Vagina (tissue), 2 donors: ENCODE data around the gene ARID4B. TPM values are rescaled to one million over a fixed set of nuclear protein-coding genes. Genes with fewer than 3 reads are reported as not detected.

ENCODE experiments used
- DNase-seq, 2 donors: peaks; one replicate each; pipeline ENCODE4 v3.0.0-alpha.2; 2017; ENCODE audit errors: extremely low spot score in 2 of 2
- H3K27ac ChIP-seq: fragments of 200-600 bp; sonication (generic); one replicate; pipeline ENCODE4 v1.5.1; 2019
- H3K27me3 ChIP-seq: fragments of 200-600 bp; sonication (generic); one replicate; pipeline ENCODE4 v1.5.1; 2019
- H3K36me3 ChIP-seq, 2 donors: fragments of 200-600 bp; sonication (generic); one replicate each; pipeline ENCODE4 v1.5.1; 2017 to 2019
- H3K4me1 ChIP-seq: fragments of 200-600 bp; sonication (generic); one replicate; pipeline ENCODE4 v1.5.1; 2019
- H3K4me3 ChIP-seq, 2 donors: fragments of 200-600 bp; sonication (generic); 1 replicate in 1 of 2; 2 replicates in 1 of 2; pipeline ENCODE4 v1.5.1; 2016 to 2019
- H3K9me3 ChIP-seq: fragments of 200-600 bp; sonication (generic); one replicate; pipeline ENCODE4 v1.5.1; 2019
- POLR2A ChIP-seq, 2 donors: fragments of 450-650 bp; IDR thresholded peaks; one replicate each; pipeline ENCODE4 v1.6.1; 2017; ENCODE audit warnings: antibody characterized with exemption in 2 of 2, mild to moderate bottlenecking in 2 of 2, moderate library complexity in 2 of 2
- POLR2AphosphoS5 ChIP-seq, 2 donors: sonication (generic); formaldehyde crosslinking; IDR thresholded peaks; one replicate each; pipeline ENCODE4 v1.9.0; 2017; ENCODE audit warnings: antibody characterized with exemption in 2 of 2, mild to moderate bottlenecking in 2 of 2, low read depth in 1 of 2; ENCODE audit not compliant: insufficient read depth in 1 of 2
- intact Hi-C: fragments of 100-400 bp; cut with DNase I; formaldehyde crosslinking; loops from one replicate; pipeline ENCODE4 v1.15.1; 2023
- total RNA-seq: library from RNA; depleted of rRNA; stranded (reverse); fragments of >200 nt; gene quantifications from one replicate; pipeline ENCODE4 v1.2.3, GENCODE V29; 2016
- TF ChIP-seq, protein P1 (sequence below), 3 experiments: fragments of 450-650 bp in 2 of 3; fragments of 200-600 bp in 1 of 3; sonication (generic) in 1 of 3; IDR thresholded peaks; one replicate each; pipeline ENCODE4 v1.5.1; 2017 to 2019; ENCODE audit warnings: antibody characterized with exemption in 3 of 3, mild to moderate bottlenecking in 2 of 3, moderate library complexity in 2 of 3

ARID4B gene
- total RNA-seq, 1 donor from 2014 or later, result 35.6 TPM

DNA sequence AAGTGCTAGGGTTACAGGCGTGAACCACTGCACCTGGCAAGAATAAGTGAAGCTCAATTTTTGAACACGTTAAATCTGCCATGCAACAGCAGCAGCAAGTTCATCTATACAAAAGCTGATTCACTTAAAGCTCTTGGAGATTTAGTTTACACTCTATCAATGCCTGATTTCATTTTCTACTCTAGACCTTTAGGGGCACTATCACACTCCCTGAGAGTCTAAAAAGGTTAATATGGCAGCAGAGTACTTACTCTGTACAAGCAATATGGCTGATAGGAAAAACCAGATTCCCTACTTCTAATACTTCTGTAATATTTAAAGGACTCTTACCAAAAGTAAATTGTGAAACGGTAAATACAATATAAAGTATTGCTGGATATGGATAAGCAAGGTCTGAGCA is 171.7 kb downstream of the ARID4B start:
- Histone ChIP-seq H3K4me3 (no peak overlapping the region), H3K9me3 (no peaks in the 10 kb centered on the region), H3K27ac (no peak overlapping the region), H3K36me3 (peaks cover 0 to 39% of the 10 kb centered on the region in 2 donors), H3K4me1 (peaks cover 42% of the 10 kb centered on the region), H3K27me3 (no peaks in the 10 kb centered on the region)
- DNase-seq, result no peak
- TF ChIP-seq POLR2A (IDR thresholded peaks at IDR 0.05) (no peak), POLR2AphosphoS5 (IDR thresholded peaks at IDR 0.05; ENCODE audit: insufficient read depth in 1 of 2, low read depth in 1 of 2) (no peak)
- TF ChIP-seq, protein P1, sequence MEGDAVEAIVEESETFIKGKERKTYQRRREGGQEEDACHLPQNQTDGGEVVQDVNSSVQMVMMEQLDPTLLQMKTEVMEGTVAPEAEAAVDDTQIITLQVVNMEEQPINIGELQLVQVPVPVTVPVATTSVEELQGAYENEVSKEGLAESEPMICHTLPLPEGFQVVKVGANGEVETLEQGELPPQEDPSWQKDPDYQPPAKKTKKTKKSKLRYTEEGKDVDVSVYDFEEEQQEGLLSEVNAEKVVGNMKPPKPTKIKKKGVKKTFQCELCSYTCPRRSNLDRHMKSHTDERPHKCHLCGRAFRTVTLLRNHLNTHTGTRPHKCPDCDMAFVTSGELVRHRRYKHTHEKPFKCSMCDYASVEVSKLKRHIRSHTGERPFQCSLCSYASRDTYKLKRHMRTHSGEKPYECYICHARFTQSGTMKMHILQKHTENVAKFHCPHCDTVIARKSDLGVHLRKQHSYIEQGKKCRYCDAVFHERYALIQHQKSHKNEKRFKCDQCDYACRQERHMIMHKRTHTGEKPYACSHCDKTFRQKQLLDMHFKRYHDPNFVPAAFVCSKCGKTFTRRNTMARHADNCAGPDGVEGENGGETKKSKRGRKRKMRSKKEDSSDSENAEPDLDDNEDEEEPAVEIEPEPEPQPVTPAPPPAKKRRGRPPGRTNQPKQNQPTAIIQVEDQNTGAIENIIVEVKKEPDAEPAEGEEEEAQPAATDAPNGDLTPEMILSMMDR (IDR thresholded peaks at IDR 0.05), result no peak
- intact Hi-C loops, result no loop called here

DNA sequence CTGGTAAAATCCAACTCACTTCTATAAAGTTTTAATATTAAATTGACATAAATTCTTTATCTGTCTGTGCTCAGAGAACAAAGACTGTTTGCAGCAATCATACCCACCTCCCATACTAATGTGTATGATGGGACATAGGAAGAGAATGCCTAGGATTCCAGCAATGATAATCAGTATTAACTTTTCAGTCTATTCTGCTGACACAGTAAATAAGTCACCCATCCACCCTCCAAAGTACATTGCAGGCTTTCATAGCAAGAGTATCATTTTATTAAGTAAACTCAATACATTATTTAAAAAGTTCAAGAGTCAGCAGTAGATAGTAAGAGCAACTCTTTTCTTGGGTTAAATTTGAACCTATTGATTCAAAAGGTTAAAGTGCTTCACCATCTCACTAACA is 175.7 kb downstream of the ARID4B start:
- Histone ChIP-seq H3K36me3 (peaks cover 0 to 65% of the 10 kb centered on the region in 2 donors), H3K4me1 (peaks cover 16% of the 10 kb centered on the region), H3K9me3 (no peaks in the 10 kb centered on the region), H3K27me3 (no peaks in the 10 kb centered on the region), H3K27ac (no peak overlapping the region), H3K4me3 (no peak overlapping the region)
- intact Hi-C loops, result no loop called here
- DNase-seq, result no peak
- TF ChIP-seq POLR2AphosphoS5 (IDR thresholded peaks at IDR 0.05; ENCODE audit: insufficient read depth in 1 of 2, low read depth in 1 of 2) (no peak), POLR2A (IDR thresholded peaks at IDR 0.05) (no peak)
- TF ChIP-seq, protein P1 (IDR thresholded peaks at IDR 0.05), result no peak

DNA sequence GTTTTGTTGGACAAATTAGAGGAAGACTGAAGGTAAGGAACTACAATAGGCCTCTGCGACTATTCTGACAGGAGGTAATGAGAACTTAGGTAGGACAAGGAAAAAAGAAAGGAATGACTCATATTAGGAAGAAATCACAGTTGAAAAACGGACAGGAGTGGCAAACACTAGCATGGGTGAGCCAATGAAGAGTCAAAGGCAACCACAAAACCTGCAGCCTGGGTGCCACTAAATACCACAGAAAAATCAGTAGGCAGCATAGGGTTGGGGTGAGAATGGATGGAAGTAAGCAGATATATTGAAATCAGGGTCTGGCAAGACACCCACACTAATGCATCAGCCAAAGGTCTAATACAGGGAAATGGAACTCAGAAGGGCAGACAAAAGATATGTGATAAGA is 176.9 kb downstream of the ARID4B start:
- intact Hi-C loops, result no loop called here
- no peak for TF ChIP-seq POLR2A (IDR thresholded peaks at IDR 0.05)
- TF ChIP-seq, protein P1 (IDR thresholded peaks at IDR 0.05), result no peak
- TF ChIP-seq POLR2AphosphoS5 (IDR thresholded peaks at IDR 0.05; ENCODE audit: insufficient read depth in 1 of 2, low read depth in 1 of 2), result no peak

DNA sequence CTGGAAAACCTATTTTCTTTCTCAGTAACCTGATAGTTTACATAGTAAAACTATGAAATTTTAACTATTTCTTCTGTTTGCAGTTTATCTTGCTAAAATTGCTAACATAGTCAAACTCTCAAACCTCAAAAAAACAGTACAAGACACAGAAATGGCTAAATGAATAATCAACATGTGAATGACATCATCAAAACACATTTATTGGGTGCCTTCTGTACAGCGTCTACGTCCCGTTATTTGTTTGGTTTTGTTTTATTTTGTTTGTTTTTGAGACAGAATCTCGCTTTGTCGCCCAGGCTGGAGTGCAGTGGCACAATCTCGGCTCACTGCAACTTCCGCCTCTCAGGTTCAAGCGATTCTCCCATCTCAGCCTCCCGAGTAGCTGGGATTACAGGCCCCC is 178.2 kb downstream of the ARID4B start:
- TF ChIP-seq, protein P1 (IDR thresholded peaks at IDR 0.05), result no peak
- H3K36me3 ChIP-seq, result peaks cover 0 to 82% of the 10 kb centered on the region in 2 donors
- intact Hi-C loops, result no loop called here

More for the DNA sequence above, 176.9 kb downstream of the ARID4B start:
- Histone ChIP-seq H3K36me3 (peaks cover 0 to 76% of the 10 kb centered on the region in 2 donors), H3K9me3 (no peaks in the 10 kb centered on the region), H3K27me3 (no peaks in the 10 kb centered on the region), H3K4me3 (no peak overlapping the region), H3K4me1 (peaks cover 7% of the 10 kb centered on the region), H3K27ac (no peak overlapping the region)
- DNase-seq, result no peak

DNA sequence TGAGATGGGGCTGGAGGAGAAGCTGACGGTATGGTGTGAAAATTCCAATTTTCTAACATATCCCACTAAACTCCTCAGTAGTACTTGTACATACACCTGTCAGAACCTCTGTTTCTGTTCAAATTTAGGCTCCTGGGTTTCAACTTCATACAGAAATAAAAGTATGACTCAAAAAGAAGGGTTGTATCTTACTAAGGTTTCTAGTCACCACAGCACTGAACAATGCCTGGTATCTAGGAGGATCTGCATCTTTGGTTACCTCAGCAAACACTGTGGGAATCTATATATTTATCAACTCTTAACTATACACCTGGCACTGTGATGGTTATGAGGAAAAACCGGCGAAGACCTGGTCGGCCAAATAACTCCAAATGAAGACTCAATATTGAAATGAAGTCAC is 180.7 kb downstream of the ARID4B start:
- peaks cover 7% of the 10 kb centered on the region for H3K4me1 ChIP-seq
- no peak overlapping the region for H3K27ac ChIP-seq
- H3K36me3 ChIP-seq, result peaks cover 0 to 75% of the 10 kb centered on the region in 2 donors
- intact Hi-C loops, result no loop called here
- no peak for TF ChIP-seq POLR2A (IDR thresholded peaks at IDR 0.05)
- no peaks in the 10 kb centered on the region for H3K9me3 ChIP-seq
- H3K27me3 ChIP-seq, result no peaks in the 10 kb centered on the region
- no peak overlapping the region for H3K4me3 ChIP-seq
- DNase-seq, result no peak

More for the DNA sequence above, 178.2 kb downstream of the ARID4B start:
- Histone ChIP-seq H3K27ac (no peak overlapping the region), H3K9me3 (no peaks in the 10 kb centered on the region), H3K4me1 (peaks cover 7% of the 10 kb centered on the region), H3K27me3 (no peaks in the 10 kb centered on the region), H3K4me3 (no peak overlapping the region)
- DNase-seq, result no peak

DNA sequence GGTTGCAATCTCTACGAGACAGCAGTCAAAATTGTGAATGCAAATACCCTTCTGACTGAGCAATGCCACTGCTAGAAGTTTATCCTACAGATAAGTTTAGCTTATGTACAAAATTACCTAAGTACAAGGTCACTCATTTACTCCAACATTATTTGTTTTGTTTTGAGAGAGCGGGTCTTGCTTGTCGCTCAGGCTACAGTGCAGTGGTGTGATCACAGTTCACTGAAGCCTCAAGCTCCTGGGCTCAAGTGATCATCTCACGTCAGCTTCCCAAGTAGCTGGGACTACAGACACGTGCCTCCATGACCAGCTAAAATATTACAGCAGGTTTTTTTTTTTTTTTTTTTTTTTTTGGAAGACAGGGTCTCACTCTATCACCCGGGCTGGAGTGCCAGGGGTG is 182.3 kb downstream of the ARID4B start:
- H3K9me3 ChIP-seq, result no peaks in the 10 kb centered on the region
- H3K36me3 ChIP-seq, result peaks cover 0 to 70% of the 10 kb centered on the region in 2 donors
- peaks cover 2% of the 10 kb centered on the region for H3K4me1 ChIP-seq
- TF ChIP-seq, protein P1 (IDR thresholded peaks at IDR 0.05), result no peak
- TF ChIP-seq POLR2A (IDR thresholded peaks at IDR 0.05) (no peak), POLR2AphosphoS5 (IDR thresholded peaks at IDR 0.05; ENCODE audit: insufficient read depth in 1 of 2, low read depth in 1 of 2) (no peak)
- no peak overlapping the region for H3K27ac ChIP-seq
- no peak for DNase-seq
- H3K4me3 ChIP-seq, result no peak overlapping the region
- no peaks in the 10 kb centered on the region for H3K27me3 ChIP-seq
- intact Hi-C loops, result no loop called here
